RKO (cell line): ENCODE data around the gene DCAF8.

ENCODE experiments used
- DNase-seq: peaks from one replicate; pipeline ENCODE4 v3.0.0-alpha.2; 2016; ENCODE audit warnings: low spot score

The DCAF8 gene

DNA sequence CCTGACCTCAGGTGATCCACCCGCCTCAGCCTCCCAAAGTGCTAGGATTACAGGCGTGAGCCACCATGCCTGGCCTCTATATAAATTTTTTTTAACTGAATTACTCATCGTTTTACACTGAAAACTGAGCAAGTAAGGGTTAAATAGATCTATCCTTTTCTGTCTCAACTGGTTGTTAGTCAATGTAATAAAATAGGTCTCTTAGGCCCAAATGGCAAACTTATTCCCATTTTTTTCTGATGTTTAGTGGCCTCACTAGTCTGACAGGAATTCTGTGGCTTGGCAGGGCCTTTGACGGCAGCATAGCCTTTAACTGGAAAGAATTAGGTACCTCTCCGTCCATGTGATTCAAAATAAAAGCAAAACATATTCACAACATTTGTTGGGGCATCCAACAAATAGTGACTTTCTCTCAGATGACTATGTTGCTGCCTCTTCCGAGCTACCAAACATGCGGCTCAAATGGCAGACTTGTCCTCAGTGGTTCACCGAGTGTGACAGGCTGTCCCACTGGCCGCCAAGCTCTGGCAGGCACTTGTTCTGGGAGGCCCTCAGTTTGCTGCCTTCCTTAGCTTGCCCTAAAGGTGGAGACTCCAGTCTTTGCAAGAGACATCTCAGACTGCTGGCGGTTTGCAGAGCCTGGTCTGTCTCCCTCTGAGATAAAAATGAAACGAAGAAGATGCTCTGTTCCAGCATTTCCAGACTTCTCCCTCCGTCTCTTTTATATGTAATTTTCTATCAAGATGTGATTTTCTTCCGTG lies 93.6 kb downstream of the DCAF8 start:
- DNase-seq = no peak

DNA sequence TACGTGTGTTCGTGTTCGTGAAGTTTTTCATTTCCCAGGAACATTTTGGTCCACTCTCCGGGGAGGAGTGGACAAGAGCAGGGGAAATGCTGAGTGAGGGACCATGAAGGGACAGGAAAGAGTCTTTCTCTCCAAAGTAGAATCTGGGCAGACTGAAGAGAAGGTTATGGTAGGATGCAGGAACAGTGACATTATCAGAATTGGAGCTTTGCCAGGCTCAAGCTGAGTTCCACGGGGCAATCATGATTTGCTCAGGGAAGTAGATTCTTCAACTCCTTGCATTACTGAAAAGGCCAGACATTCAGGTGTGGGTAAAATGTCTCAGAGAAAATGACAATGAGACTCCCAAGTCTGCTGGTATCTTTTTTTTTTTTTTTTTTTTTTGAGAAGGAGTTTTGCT lies 94.3 kb downstream of the DCAF8 start:
- DNase-seq = no peak

GRCh38 chr1:160167580-160167979 lies 94.8 kb downstream of the DCAF8 start:
- DNase-seq = peak; percentile 44

DNA sequence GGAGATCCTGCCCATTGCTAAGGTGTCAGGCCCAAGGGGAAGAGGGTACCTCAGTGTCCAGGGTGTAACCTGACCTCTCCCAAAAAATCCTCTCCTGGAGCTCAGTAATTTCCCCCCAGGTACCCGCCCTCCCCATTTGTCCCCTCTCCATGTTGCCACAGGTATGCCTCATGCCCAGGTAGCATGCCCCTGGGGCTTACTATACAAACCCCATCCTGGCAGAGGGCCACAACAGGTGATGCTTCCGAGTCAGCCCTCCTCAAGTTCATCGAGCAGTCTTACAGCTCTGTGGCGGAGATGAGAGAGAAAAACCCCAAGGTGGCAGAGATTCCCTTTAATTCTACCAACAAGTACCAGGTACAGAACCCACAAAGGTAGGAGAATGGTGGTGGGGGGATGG lies 95.3 kb downstream of the DCAF8 start:
- DNase-seq = no peak

GRCh38 chr1:160166166-160166868 lies 96.0 kb downstream of the DCAF8 start:
- DNase-seq = no peak
